GM12801 (cell line): ENCODE measurements around the gene C22orf42.

Experiments used
- TF ChIP-seq, protein P1 (sequence below): IDR thresholded peaks from one replicate; pipeline ENCODE4 v1.5.1; 2011; ENCODE audit warnings: control low read depth; ENCODE audit not compliant: insufficient read length; ENCODE audit errors: extremely low read depth

C22orf42 gene

DNA sequence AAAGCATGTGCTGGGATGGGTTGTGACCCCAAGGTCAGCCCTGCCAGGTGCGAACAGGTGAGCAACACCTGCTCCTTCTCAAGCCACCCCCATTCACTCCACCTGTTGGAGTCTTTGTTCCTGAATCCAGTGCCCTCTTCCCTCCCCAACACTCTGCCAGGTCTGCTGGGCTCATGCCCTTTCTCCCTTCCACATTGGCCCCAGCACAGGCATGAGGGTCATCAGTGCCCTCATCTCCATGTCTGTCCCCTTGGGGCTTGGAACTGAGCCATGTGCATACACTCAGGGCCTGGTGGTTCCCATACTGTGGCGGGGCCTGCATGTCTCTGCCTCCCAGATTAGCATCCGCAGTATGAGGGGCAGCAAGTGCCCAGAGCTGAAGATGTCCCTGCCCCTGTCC is 26.7 kb upstream of the C22orf42 start:
- TF ChIP-seq, protein P1, sequence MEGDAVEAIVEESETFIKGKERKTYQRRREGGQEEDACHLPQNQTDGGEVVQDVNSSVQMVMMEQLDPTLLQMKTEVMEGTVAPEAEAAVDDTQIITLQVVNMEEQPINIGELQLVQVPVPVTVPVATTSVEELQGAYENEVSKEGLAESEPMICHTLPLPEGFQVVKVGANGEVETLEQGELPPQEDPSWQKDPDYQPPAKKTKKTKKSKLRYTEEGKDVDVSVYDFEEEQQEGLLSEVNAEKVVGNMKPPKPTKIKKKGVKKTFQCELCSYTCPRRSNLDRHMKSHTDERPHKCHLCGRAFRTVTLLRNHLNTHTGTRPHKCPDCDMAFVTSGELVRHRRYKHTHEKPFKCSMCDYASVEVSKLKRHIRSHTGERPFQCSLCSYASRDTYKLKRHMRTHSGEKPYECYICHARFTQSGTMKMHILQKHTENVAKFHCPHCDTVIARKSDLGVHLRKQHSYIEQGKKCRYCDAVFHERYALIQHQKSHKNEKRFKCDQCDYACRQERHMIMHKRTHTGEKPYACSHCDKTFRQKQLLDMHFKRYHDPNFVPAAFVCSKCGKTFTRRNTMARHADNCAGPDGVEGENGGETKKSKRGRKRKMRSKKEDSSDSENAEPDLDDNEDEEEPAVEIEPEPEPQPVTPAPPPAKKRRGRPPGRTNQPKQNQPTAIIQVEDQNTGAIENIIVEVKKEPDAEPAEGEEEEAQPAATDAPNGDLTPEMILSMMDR, result no peak

DNA sequence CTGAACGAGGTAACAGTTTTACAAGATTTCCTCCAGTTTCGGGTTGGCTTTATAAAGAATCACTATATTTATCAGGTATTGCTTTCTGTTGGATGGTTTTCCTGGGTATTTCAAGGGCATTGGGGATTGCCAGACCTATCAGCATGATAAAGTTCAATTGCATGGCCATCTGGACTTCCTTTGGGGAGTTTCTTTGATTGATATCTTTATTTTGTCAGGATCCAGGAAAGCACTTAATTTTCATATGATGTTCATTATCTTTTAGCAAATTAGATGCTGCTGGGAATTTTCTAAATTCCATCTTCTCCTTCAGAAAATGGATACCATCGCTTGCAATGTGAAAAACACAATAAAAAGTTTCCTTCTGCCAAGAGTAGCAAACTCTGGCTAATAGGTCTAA is 24.5 kb upstream of the C22orf42 start:
- TF ChIP-seq, protein P1, result no peak

DNA sequence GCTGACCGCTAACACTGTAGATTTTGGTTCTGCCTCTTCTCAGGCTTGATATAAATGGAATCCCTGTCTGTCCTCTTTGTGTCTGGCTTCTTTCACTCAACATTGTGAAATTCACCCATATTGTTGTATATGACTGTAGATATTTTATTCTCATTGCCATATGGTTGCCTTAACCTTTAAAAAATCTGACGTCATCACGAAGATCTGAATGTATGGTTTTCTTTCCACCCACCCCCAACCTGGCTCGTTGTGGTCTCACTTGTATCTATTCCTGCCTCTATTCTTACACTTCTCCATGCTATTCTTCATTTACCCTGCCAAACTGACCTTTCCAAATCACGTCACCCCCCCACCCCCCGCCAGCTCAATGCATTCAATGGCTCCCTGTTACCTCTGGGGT is 21.9 kb upstream of the C22orf42 start:
- TF ChIP-seq, protein P1, result no peak

DNA sequence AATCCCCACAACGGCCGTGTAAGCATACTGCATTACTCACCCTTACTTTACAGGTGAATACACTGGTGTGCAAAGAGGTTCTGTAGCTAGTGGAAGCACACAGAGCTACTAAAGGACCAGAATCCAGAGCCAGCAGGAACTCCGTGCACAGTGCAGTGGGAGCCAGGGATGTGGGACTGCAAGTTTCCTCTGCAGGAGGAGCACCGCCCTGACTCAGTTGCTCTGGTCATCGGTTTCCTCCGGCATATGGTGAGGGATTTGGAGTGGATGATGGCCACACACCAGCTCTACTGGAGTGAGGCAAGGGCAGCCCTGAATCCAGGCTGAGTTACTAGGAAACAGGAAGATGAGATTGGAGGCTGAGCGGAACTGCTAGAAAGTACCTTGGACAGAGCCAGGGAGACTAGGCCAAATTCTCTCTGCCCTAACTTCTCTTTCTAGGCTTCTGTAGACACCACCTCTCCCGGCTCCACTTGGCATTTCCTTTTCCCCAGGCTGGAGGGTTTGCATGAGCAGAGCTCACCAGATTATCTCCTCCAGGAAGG is 18.2 kb upstream of the C22orf42 start:
- TF ChIP-seq, protein P1, result no peak

DNA sequence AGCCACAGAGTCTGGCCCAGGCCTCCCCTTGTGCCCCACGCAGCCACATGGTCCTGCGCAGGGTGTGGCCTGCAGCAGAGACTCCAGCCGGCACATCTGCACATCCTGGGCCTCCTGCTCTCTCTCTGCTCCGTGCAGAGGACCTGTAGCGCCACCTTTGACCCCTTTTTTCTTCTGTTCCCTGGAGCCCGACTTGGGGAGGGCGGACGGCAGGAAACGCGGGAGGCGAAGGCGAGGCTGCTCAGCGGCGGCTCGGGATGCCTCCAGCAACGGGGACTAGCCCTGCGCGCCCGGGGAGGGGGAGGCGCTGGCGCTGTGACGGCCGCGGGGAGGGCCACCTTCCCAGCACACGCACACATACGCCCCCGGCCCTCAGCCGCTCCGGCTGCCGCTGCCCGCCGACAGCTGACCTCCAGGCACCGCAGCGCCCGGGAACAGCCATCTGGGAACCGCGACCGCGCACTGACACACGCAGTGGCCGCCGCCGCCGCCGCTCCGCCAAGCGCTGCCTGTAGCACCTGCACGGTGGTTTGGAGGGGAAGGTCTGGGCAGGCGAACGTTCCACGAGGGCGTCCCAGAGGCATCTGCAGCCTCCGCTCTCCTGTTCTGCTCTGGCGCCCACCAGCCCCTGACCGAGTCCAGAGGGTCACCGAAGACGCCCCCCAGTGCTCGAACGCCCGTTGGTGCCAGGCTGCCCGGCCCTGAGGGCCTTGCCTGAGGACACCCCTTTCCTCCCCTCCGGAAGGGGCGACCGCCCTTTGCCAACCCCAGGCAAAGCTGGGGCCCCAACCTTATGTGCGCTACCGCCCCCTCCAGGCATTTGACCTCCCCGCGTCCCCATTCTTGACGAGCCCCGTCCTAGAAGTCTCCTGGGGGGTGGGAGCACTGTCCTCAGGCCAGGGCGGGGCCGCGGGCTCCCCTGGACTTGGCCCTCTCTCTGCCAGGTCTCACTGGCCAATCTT is 16.9 kb upstream of the C22orf42 start:
- TF ChIP-seq, protein P1, result no peak

DNA sequence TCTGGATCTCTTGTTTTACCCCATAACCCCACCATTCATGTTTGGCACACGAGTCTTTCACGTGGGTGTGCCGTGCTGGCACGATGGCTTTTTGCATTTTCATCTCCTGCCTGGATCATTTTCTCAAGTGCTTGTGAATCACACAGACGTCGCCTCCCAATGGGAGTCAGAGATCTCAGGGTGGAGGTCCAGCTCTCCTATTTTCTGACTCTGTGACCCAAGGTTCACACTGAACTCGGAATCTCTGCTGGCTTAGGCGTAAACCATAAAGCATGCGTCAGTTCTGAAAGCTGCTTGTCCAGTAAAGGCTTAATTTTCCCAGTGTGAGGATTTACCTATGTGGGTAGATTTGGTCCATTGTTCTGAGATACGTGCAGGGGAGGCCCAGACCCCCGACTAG is 16.0 kb upstream of the C22orf42 start:
- TF ChIP-seq, protein P1, result no peak

DNA sequence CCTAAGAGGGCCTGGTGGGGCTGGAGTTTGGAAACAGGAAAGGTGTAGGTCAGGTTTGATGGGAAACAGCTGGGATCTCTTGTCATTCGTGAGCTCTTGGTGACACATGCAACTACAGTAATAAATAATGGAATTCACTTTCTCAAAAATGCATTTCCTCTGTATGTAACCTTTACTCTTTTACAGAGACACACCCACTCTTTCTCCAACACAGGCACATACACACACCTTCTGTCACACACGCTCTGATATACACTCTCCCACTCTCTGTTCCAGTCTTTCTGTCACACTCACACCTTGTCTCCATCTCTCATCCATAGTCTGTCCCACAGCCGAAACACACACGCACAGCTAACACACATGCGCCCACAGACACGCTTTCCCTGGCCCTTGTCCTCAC is 6.6 kb upstream of the C22orf42 start:
- TF ChIP-seq, protein P1, result no peak
